Measurements from ENCODE around the gene PDGFA. TPM values are rescaled to one million over a fixed set of nuclear protein-coding genes. Genes with fewer than 3 reads are reported as not detected.
A peak's percentile ranks its signal among the peaks of the same experiment; 100 is the strongest.

Gene PDGFA
- total RNA-seq, 4 donors from 2014 or later, result 20.9 to 35.1 (median 33.6) TPM

DNA sequence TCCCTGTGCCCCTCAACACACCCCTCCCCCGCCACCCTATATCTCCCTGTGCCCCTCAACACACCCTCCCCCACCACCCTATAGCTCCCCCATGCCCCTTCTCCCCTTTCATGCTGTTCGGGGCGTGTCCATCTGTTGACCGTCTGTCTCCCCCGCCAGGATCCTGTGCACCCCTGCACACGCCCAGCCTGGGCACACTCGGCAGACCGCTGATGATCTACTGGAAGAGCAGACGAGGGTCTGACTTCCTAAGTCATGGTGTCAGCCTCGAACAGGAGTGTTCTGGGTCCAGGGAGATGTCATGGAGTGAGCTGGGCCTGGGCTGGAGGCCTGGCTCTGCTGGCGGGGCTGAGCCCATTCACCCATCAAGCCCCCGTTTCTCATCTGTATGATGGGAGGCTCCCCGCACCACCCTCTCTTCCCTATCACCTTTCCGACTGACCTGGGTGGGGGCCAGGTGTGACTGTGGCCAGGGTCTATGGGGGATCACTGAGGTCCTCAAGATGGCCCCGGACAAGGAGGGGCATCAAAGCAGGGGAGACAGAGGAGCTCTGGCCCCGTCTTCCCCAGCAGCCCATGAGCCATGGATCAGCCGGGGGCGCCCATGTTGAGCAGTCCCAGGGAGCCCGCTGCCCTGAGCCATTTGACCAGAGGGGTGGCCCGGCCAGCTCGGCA lies 48.3 kb downstream of the PDGFA start:
- no peak for TF ChIP-seq POLR2A (IDR thresholded peaks at IDR 0.05)
- TF ChIP-seq, protein P1, sequence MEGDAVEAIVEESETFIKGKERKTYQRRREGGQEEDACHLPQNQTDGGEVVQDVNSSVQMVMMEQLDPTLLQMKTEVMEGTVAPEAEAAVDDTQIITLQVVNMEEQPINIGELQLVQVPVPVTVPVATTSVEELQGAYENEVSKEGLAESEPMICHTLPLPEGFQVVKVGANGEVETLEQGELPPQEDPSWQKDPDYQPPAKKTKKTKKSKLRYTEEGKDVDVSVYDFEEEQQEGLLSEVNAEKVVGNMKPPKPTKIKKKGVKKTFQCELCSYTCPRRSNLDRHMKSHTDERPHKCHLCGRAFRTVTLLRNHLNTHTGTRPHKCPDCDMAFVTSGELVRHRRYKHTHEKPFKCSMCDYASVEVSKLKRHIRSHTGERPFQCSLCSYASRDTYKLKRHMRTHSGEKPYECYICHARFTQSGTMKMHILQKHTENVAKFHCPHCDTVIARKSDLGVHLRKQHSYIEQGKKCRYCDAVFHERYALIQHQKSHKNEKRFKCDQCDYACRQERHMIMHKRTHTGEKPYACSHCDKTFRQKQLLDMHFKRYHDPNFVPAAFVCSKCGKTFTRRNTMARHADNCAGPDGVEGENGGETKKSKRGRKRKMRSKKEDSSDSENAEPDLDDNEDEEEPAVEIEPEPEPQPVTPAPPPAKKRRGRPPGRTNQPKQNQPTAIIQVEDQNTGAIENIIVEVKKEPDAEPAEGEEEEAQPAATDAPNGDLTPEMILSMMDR (IDR thresholded peaks at IDR 0.05), result no peak
- no peaks in the 10 kb centered on the region for H3K4me1 ChIP-seq
- H3K4me3 ChIP-seq, result no peak overlapping the region
- intact Hi-C loops (cut with DNase I; ENCODE audit: low total_unique reads), result no loop called here
- no peaks in the 10 kb centered on the region for H3K27me3 ChIP-seq
- peak in 1 of 2 donors; percentile 7 for DNase-seq
- peaks cover 0 to 6% of the 10 kb centered on the region in 2 donors for H3K9me3 ChIP-seq
- H3K27ac ChIP-seq, result peak overlapping the region; percentile 23 to 66
- H3K36me3 ChIP-seq, result no peaks in the 10 kb centered on the region

DNA sequence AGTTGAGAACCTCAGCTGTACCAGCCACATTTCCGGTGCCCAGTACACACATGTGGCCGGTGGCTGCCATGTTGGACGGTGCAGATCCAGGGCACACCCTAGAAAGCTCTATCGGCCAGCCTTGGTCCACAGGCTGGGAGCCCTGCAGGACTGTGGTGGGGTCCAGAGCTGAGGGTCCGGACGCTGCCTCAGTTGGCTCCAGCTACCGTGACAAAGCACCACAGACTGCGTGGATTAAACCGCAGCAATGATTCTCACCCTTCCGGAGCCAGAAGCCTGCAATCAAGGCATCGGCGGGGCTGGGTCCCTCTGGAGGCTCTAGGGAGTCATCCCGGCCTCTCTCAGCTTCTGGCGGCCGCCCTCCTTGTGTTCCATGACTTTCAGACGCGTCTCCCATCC lies 50.1 kb downstream of the PDGFA start:
- Histone ChIP-seq H3K4me3 (no peak overlapping the region), H3K27ac (peak overlapping the region; percentile 10 to 29), H3K27me3 (no peaks in the 10 kb centered on the region), H3K4me1 (peaks cover 0 to 3% of the 10 kb centered on the region in 2 donors), H3K9me3 (peaks cover 0 to 4% of the 10 kb centered on the region in 2 donors), H3K36me3 (no peaks in the 10 kb centered on the region)
- intact Hi-C loops (cut with DNase I; ENCODE audit: low total_unique reads), result no loop called here
- peak; percentile 8 to 9 for DNase-seq
- no peak for TF ChIP-seq POLR2A (IDR thresholded peaks at IDR 0.05)
- TF ChIP-seq, protein P1 (IDR thresholded peaks at IDR 0.05), result no peak

- intact Hi-C loops (cut with DNase I; ENCODE audit: low total_unique reads), result no loop called here
- peak overlapping the region; percentile 10 to 29 for H3K27ac ChIP-seq
- TF ChIP-seq, protein P1 (IDR thresholded peaks at IDR 0.05), result no peak
- no peak for TF ChIP-seq POLR2A (IDR thresholded peaks at IDR 0.05)
- H3K4me3 ChIP-seq, result no peak overlapping the region
- H3K36me3 ChIP-seq, result no peaks in the 10 kb centered on the region
- peaks cover 0 to 3% of the 10 kb centered on the region in 2 donors for H3K4me1 ChIP-seq
- H3K27me3 ChIP-seq, result no peaks in the 10 kb centered on the region
- H3K9me3 ChIP-seq, result no peaks in the 10 kb centered on the region
- peak; percentile 9 to 13 for DNase-seq
Measured at GRCh38 chr7:468681-469562, 50.7 kb downstream of the PDGFA start.

GRCh38 chr7:467856-468545 lies 51.6 kb downstream of the PDGFA start:
- Histone ChIP-seq H3K27me3 (no peaks in the 10 kb centered on the region), H3K36me3 (no peaks in the 10 kb centered on the region), H3K27ac (no peak overlapping the region), H3K9me3 (no peaks in the 10 kb centered on the region), H3K4me3 (no peak overlapping the region), H3K4me1 (peaks cover 0 to 3% of the 10 kb centered on the region in 2 donors)
- intact Hi-C loops (cut with DNase I; ENCODE audit: low total_unique reads), result no loop called here
- no peak for TF ChIP-seq POLR2A (IDR thresholded peaks at IDR 0.05)
- TF ChIP-seq, protein P1 (IDR thresholded peaks at IDR 0.05), result no peak
- DNase-seq, result peak; percentile 1 to 2
